CD4-positive, alpha-beta memory T cell (primary cell): ENCODE measurements around the gene B4GALNT4. TPM values are rescaled to one million over a fixed set of nuclear protein-coding genes. Genes with fewer than 3 reads are reported as not detected.
"Not testable (repeated sequence)": the region's sequence is repeated elsewhere in the genome, so short reads cannot be mapped to it uniquely, and the experiment has no call there.

Experiments used
- CTCF ChIA-PET: fragments of 350-600 bp; sonication (Branson Sonifier 250); formaldehyde crosslinking; loops from one replicate; lab custom pipeline; 2021; ENCODE audit warnings: inconsistent platforms; ENCODE audit not compliant: partially characterized antibody; lab: Charles Lee
- POLR2A ChIA-PET: fragments of 350-600 bp; sonication (Branson Sonifier 250); formaldehyde crosslinking; loops from one replicate; lab custom pipeline; 2021; ENCODE audit not compliant: partially characterized antibody; lab: Charles Lee
- DNase-seq, 5 donors: peaks; one replicate each; pipeline versions ENCODE4 v3.0.0 to v3.0.0-alpha.2; 2020 to 2022; ENCODE audit warnings: mixed read lengths in 1 of 5
- H3K27ac ChIP-seq: one replicate; pipeline ENCODE4 v1.7.0; 2013; ENCODE audit warnings: low read depth, low read length
- H3K27me3 ChIP-seq: 2 replicates; pipeline ENCODE4 v1.7.0; 2013; ENCODE audit warnings: mild to moderate bottlenecking, low read length, moderate library complexity; ENCODE audit not compliant: insufficient read depth
- H3K36me3 ChIP-seq: 2 replicates; pipeline ENCODE4 v1.7.0; 2013; ENCODE audit warnings: mild to moderate bottlenecking, low read length, moderate library complexity; ENCODE audit not compliant: insufficient read depth
- H3K4me1 ChIP-seq: 2 replicates; pipeline ENCODE4 v1.7.0; 2013; ENCODE audit warnings: mild to moderate bottlenecking, low read length, moderate library complexity; ENCODE audit not compliant: insufficient read depth
- H3K4me3 ChIP-seq, 2 donors: one replicate each; pipeline ENCODE4 v1.7.0; 2013; ENCODE audit warnings: low read length in 2 of 2, mild to moderate bottlenecking in 1 of 2
- H3K9me3 ChIP-seq, 2 donors: one replicate each; pipeline ENCODE4 v1.7.0; 2013; ENCODE audit warnings: low read length in 2 of 2, control low read depth in 1 of 2; ENCODE audit not compliant: control insufficient read depth in 1 of 2
- H3K27ac Mint-ChIP-seq, 7 donors: one replicate each; pipeline ENCODE4 v1.8.0; 2020 to 2021; ENCODE audit warnings: mixed read lengths in 7 of 7, mild to moderate bottlenecking in 6 of 7, inconsistent platforms in 3 of 7, moderate library complexity in 3 of 7
- H3K27me3 Mint-ChIP-seq, 2 donors: one replicate each; pipeline ENCODE4 v1.8.0; 2020 to 2021; ENCODE audit warnings: mixed read lengths in 2 of 2
- H3K36me3 Mint-ChIP-seq, 2 donors: one replicate each; pipeline ENCODE4 v1.8.0; 2020 to 2021; ENCODE audit warnings: mixed read lengths in 2 of 2, inconsistent platforms in 1 of 2, mild to moderate bottlenecking in 1 of 2
- H3K4me1 Mint-ChIP-seq, 4 donors: one replicate each; pipeline ENCODE4 v1.8.0; 2020 to 2021; ENCODE audit warnings: mixed read lengths in 4 of 4, mild to moderate bottlenecking in 1 of 4
- H3K4me3 Mint-ChIP-seq, 8 donors: one replicate each; pipeline ENCODE4 v1.8.0; 2020 to 2021; ENCODE audit warnings: mixed read lengths in 8 of 8, mild to moderate bottlenecking in 7 of 8, moderate library complexity in 6 of 8, inconsistent platforms in 3 of 8
- H3K9me3 Mint-ChIP-seq, 8 donors: one replicate each; pipeline ENCODE4 v1.8.0; 2020 to 2021; ENCODE audit warnings: mixed read lengths in 8 of 8, mild to moderate bottlenecking in 5 of 8, inconsistent platforms in 3 of 8, moderate library complexity in 1 of 8
- intact Hi-C: fragments of 100-400 bp; cut with micrococcal nuclease; formaldehyde crosslinking; loops from one replicate; pipeline ENCODE4 v1.15.1; 2023
- polyA plus RNA-seq, 2 donors: library from polyadenylated mRNA; unstranded; fragments of 300-500 nt; fragmentation: Illumina TruSeq; gene quantifications; one replicate each; pipeline ENCODE4 v1.2.3, GENCODE V29; 2021
- total RNA-seq, 2 experiments: library from RNA; stranded (reverse); gene quantifications; one replicate each; pipeline ENCODE4 v1.2.3, GENCODE V29; 2021

Gene B4GALNT4
- total and polyA plus RNA-seq, 4 experiments from 2014 or later, result 2.2 to 2.4 TPM; not detected in 2

DNA sequence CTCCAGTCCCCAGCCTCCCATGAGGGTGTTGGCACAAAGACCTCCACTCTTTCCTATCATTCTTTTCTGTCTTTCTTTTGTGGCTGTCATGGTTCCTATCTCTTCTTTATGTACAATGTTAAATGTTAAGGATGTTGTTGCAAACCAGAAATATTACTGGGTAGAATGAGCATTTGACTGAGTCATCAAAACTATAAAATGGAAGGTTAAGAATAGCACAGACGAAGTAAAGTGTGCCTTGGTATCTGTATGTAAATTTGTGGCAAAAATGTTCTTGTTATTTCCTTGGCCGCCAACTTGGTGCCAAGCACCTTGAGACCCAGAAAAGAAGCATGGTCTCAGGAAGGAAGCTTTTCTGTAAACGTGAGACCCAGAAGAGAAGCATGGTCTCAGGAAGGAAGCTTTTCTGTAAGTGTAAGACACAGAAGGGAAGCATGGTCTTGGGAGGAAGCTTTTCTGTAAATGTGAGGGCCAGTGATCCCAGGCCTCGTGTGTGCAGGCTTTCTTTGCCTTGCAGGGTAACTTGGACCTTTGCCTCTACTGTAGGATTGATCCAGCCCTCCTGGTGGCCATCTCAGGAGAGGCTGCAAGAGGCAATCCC is 18.0 kb downstream of the B4GALNT4 start:
- ChIA-PET POLR2A (no interaction called here), CTCF (interaction anchor here (1.3 kb wide), 1 partner anchor 10 kb away, joined by 5 read pairs; no protein-coding TSS in a partner anchor)
- Mint-ChIP-seq H3K4me1 (peaks cover 0 to 15% (median 4%) of the 10 kb centered on the region in 4 donors), H3K27me3 (peaks cover 0 to 5% of the 10 kb centered on the region in 2 donors), H3K36me3 (peaks cover 0 to 3% of the 10 kb centered on the region in 2 donors), H3K27ac (peak overlapping the region in 6 of 7 donors; percentile 3 to 72 (median 37)), H3K4me3 (no peak overlapping the region), H3K9me3 (peaks cover 0 to 10% (median 5%) of the 10 kb centered on the region in 8 donors)
- H3K36me3 ChIP-seq, result no peaks in the 10 kb centered on the region
- H3K9me3 ChIP-seq, result no peaks in the 10 kb centered on the region
- no peaks in the 10 kb centered on the region for H3K4me1 ChIP-seq
- DNase-seq, result no peak
- H3K27ac ChIP-seq, result no peak overlapping the region
- H3K27me3 ChIP-seq, result no peaks in the 10 kb centered on the region
- H3K4me3 ChIP-seq, result no peak overlapping the region
- intact Hi-C loops, result no loop called here

DNA sequence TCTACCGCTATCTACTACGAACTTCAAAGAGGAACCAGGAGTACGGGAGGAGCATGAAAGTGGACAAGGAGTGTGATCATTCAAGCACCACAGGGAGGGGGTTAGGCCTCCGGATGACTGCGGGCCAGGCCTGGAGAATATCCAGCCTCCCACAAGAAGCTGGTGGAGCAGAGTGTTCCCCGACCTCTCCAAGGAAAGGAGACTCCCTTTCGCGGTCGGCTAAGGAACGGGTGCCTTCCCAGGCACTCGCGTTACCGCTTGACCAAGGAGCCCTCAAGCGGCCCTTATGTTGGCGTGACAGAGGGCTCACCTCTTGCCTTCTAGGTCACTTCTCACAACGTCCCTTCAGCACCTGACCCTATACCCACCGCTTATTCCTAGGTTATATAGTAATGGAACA is 20.1 kb downstream of the B4GALNT4 start:
- H3K4me3 Mint-ChIP-seq, POLR2A ChIA-PET, CTCF ChIA-PET: not testable (repeated sequence)

DNA sequence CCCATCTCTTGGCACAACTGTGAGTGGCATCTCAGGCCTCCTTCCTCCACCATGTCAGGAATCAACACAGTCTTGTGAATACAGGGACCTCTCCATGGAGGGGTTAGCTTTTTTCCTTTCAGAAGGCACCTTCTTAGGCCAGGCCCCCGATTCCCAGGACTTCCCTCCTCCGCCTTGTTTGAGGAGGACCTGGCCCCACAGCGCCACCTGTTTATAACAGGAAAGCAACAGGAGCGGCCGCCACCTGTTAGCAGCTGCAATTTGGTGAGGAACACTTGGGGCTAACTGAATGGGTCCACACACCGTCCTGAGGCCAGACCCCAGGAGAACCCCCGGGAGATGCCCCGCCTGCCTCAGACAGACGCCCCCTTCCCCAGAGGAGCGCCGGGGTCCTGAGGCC is 20.9 kb downstream of the B4GALNT4 start:
- CTCF ChIA-PET, result no interaction called here
- no peak overlapping the region for H3K4me3 Mint-ChIP-seq

More for the DNA sequence above, 20.1 kb downstream of the B4GALNT4 start:
- H3K27me3 ChIP-seq, intact Hi-C loops, DNase-seq, H3K4me3 ChIP-seq, H3K27me3 Mint-ChIP-seq, H3K36me3 ChIP-seq, H3K4me1 ChIP-seq, H3K9me3 Mint-ChIP-seq, H3K36me3 Mint-ChIP-seq, H3K27ac ChIP-seq, H3K27ac Mint-ChIP-seq, H3K9me3 ChIP-seq: not testable (repeated sequence)
- peaks cover 0 to 15% (median 4%) of the 10 kb centered on the region in 4 donors for H3K4me1 Mint-ChIP-seq

DNA sequence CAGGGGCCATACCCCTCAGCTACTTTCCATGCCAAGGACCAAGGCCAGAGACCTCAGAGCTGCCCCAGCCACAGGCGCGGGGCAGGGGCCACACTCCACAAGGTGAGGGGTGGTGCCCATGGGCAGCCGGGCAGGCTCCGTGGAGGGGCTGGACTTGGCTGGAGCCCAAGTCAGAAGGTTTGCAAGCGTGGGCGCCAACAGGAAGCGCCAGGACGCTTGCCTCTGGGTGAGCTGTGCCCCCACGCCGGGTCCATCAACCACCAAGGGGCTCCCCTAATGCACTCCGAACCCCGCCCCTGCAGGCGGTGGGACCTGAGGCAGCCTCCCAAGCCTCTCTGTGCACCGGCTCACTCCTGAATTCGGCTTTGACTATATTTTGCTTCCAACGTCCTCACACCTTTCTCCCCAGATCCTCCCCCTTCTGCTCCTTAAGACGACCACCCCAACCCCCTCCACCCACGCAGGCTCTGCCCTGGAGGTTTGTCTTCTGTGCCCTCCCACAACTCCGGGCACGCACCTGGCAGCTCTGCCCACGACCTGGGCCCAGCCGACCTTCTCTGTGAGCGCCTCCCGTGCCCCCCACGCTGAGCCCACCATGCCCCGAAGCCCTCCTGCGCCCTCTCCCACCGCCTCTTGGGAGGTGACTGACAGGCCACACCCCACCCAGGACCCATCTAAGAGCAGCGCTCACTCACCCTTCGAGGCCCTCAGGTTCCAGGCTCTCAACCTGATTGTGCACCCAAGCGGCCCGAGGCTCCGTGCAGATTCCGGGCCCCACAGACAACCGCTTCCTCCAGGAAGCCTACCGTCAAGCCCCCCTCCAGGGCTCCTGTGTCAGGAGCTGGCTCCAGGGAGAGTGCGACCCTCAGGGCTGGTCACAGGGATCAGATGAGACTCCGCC is 22.1 kb downstream of the B4GALNT4 start:
- Mint-ChIP-seq H3K36me3 (peaks cover 0 to 3% of the 10 kb centered on the region in 2 donors), H3K27ac (peak overlapping the region in 1 of 7 donors; percentile 41), H3K4me1 (peaks cover 0 to 19% (median 4%) of the 10 kb centered on the region in 4 donors), H3K9me3 (peaks cover 0 to 10% (median 5%) of the 10 kb centered on the region in 8 donors), H3K27me3 (peaks cover 0 to 3% of the 10 kb centered on the region in 2 donors), H3K4me3 (no peak overlapping the region)
- Histone ChIP-seq H3K4me3 (no peak overlapping the region), H3K4me1 (no peaks in the 10 kb centered on the region), H3K36me3 (no peaks in the 10 kb centered on the region), H3K27ac (no peak overlapping the region), H3K9me3 (no peaks in the 10 kb centered on the region), H3K27me3 (no peaks in the 10 kb centered on the region)
- ChIA-PET CTCF (no interaction called here), POLR2A (no interaction called here)
- DNase-seq, result peak in 1 of 5 donors; percentile 3
- intact Hi-C loops, result no loop called here

More for the DNA sequence above, 20.9 kb downstream of the B4GALNT4 start:
- Histone ChIP-seq H3K9me3 (no peaks in the 10 kb centered on the region), H3K4me1 (no peaks in the 10 kb centered on the region), H3K27me3 (no peaks in the 10 kb centered on the region), H3K4me3 (no peak overlapping the region), H3K27ac (no peak overlapping the region), H3K36me3 (no peaks in the 10 kb centered on the region)
- Mint-ChIP-seq H3K4me1 (peaks cover 0 to 15% (median 4%) of the 10 kb centered on the region in 4 donors), H3K27me3 (peaks cover 0 to 3% of the 10 kb centered on the region in 2 donors), H3K36me3 (peaks cover 0 to 3% of the 10 kb centered on the region in 2 donors), H3K27ac (no peak overlapping the region), H3K9me3 (peaks cover 0 to 10% (median 5%) of the 10 kb centered on the region in 8 donors)
- POLR2A ChIA-PET, result no interaction called here
- intact Hi-C loops, result no loop called here
- DNase-seq, result peak in 1 of 5 donors; percentile 7

DNA sequence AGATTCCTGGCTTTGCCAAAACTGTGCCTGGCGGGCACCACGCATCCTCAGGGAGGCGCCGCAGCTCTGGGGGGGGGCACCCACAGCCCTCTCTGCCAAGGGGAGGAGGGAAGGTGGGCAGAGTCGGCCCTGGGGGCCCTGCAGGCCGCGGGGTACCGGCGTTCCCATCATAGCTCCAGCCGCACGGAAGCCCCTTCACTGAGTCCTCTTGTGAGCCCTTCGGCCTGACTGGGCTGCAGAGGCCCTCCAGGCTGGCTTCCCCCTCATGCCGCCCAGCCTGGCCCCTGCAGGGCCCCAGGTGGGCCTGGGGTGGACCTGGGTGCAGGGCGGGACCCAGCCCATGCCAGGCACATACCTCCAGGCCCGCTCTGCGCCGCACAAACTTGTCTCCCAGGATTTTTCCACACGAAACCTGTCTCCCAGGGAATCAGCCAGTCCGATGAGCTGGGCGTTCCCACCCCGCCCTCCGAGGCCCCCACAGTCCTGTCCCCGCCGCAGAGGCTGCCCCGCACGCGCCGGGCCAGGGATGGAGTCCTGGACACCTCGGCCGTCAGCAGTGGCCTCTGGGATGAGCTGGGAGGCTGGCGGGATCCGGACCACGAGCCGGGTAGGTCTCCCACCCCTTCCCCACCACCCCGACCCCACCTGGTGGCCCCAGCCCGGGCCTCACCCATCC is 22.9 kb downstream of the B4GALNT4 start:
- ChIA-PET POLR2A (interaction anchor here (1.6 kb wide), 1 partner anchor 15 kb away, joined by 6 read pairs; no protein-coding TSS in a partner anchor), CTCF (no interaction called here)
- Histone ChIP-seq H3K36me3 (no peaks in the 10 kb centered on the region), H3K27me3 (no peaks in the 10 kb centered on the region), H3K27ac (no peak overlapping the region), H3K4me1 (peaks cover under 1% of the 10 kb centered on the region), H3K9me3 (no peaks in the 10 kb centered on the region), H3K4me3 (no peak overlapping the region)
- peaks cover 0 to 3% (median under 1%) of the 10 kb centered on the region in 8 donors for H3K9me3 Mint-ChIP-seq
- no peak for DNase-seq
- H3K36me3 Mint-ChIP-seq, result peaks cover 0 to under 1% of the 10 kb centered on the region in 2 donors
- peaks cover 0 to 16% (median 2%) of the 10 kb centered on the region in 4 donors for H3K4me1 Mint-ChIP-seq
- H3K27ac Mint-ChIP-seq, result no peak overlapping the region
- no peak overlapping the region for H3K4me3 Mint-ChIP-seq
- peaks cover 0 to 3% of the 10 kb centered on the region in 2 donors for H3K27me3 Mint-ChIP-seq
- intact Hi-C loops, result no loop called here

DNA sequence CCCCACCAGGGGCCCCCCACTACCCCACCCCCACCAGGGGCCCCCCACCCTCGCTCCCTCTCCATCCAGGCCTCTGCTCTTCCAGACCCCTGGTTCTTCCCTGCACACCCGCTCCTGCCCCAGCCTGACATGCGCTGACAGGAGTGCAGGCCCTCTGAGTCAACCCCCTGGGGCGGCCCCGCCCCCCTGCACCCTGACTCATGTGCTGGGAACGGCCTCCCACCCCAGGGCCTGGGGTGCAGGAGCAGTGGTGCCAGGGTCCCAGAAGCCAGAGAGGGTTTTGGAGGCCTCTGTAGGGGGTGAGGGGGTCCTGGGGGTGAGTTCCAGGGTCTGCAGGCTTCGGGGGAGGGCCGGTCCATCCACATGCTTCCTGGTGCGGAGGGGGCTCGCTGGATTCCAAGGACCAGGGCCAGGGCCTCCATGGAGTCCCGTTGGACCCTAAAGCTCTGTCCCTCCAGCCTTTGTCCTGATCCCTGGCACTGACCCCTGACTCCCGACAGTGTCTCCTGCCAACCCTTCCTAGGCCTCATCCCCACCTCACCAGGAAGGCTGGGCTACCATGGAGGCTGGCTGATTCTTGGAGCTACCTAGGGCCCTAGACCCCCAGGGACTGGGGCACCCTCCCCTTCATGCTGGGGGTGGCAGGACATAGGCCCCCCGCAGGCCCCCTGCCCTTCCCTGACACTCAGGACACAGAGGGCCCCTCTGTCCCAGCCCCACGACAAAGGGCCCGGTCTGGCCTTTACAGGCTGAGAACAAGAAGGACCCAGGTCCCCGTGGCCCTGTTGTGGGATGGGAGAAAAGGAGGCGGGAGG is 24.1 kb downstream of the B4GALNT4 start:
- Mint-ChIP-seq H3K4me3 (no peak overlapping the region), H3K4me1 (peaks cover 0 to 5% (median 0%) of the 10 kb centered on the region in 4 donors), H3K9me3 (no peaks in the 10 kb centered on the region), H3K36me3 (no peaks in the 10 kb centered on the region), H3K27ac (no peak overlapping the region), H3K27me3 (no peaks in the 10 kb centered on the region)
- no peaks in the 10 kb centered on the region for H3K27me3 ChIP-seq
- ChIA-PET POLR2A (interaction anchor here (1.6 kb wide), 1 partner anchor 13 kb away, joined by 6 read pairs; no protein-coding TSS in a partner anchor), CTCF (no interaction called here)
- no peaks in the 10 kb centered on the region for H3K36me3 ChIP-seq
- no peak for DNase-seq
- no peak overlapping the region for H3K4me3 ChIP-seq
- H3K9me3 ChIP-seq, result no peaks in the 10 kb centered on the region
- intact Hi-C loops, result no loop called here
- peaks cover 4% of the 10 kb centered on the region for H3K4me1 ChIP-seq
- H3K27ac ChIP-seq, result no peak overlapping the region
